Osteoblast (primary cell): ENCODE measurements around the gene NTRK2. TPM values are rescaled to one million over a fixed set of nuclear protein-coding genes. Genes with fewer than 3 reads are reported as not detected.

ENCODE experiments used
- DNase-seq: peaks from one replicate; pipeline ENCODE4 v3.0.0; 2011; ENCODE audit warnings: low spot score, mixed read lengths; ENCODE audit not compliant: insufficient read length; ENCODE audit errors: missing footprints
- H2AFZ ChIP-seq: 2 replicates; pipeline ENCODE4 v1.6.0; 2011; ENCODE audit warnings: mild to moderate bottlenecking, low read length
- H3K27ac ChIP-seq: 2 replicates; pipeline ENCODE4 v1.5.1; 2011; ENCODE audit warnings: mild to moderate bottlenecking, low read depth, low read length, moderate library complexity
- H3K27me3 ChIP-seq: 2 replicates; pipeline ENCODE4 v1.6.0; 2012; ENCODE audit warnings: mild to moderate bottlenecking, control low read depth, inconsistent platforms, low read length, moderate library complexity; ENCODE audit not compliant: insufficient read depth
- H3K36me3 ChIP-seq: 2 replicates; pipeline ENCODE4 v1.5.1; 2011; ENCODE audit warnings: mild to moderate bottlenecking, low read length, control low read depth, moderate library complexity; ENCODE audit not compliant: insufficient read depth
- H3K4me1 ChIP-seq: 2 replicates; pipeline ENCODE4 v1.5.1; 2011; ENCODE audit warnings: mild to moderate bottlenecking, low read length, control low read depth, moderate library complexity; ENCODE audit not compliant: insufficient read depth
- H3K4me2 ChIP-seq: 2 replicates; pipeline ENCODE4 v1.6.0; 2011; ENCODE audit warnings: mild to moderate bottlenecking, low read length; ENCODE audit not compliant: insufficient read depth
- H3K4me3 ChIP-seq: fragments of 200-600 bp; sonication (generic); 3 replicates; pipeline ENCODE4 v1.5.1; 2012; ENCODE audit warnings: mild to moderate bottlenecking, low read length, inconsistent platforms; ENCODE audit not compliant: insufficient read depth
- H3K79me2 ChIP-seq: 2 replicates; pipeline ENCODE4 v1.6.0; 2012; ENCODE audit warnings: mild to moderate bottlenecking, low read length, control low read depth, inconsistent platforms; ENCODE audit not compliant: insufficient read depth
- H3K9me3 ChIP-seq: 2 replicates; pipeline ENCODE4 v1.5.1; 2011; ENCODE audit warnings: low read depth, low read length, control low read depth
- H4K20me1 ChIP-seq: 2 replicates; pipeline ENCODE4 v1.6.0; 2012; ENCODE audit warnings: mild to moderate bottlenecking, low read length, control low read depth; ENCODE audit not compliant: insufficient read depth
- total RNA-seq: library from RNA; depleted of rRNA; stranded (reverse); fragments of >200 nt; gene quantifications from 2 replicates; pipeline ENCODE4 v1.2.3, GENCODE V29; 2012
- TF ChIP-seq, protein P1 (sequence below): IDR thresholded peaks from 2 replicates; pipeline ENCODE4 v1.5.1; 2011; ENCODE audit warnings: mild to moderate bottlenecking, low read depth, low read length, moderate library complexity; ENCODE audit errors: extremely low read depth

NTRK2 gene
- total RNA-seq, 1 donor: 3.3 TPM

DNA sequence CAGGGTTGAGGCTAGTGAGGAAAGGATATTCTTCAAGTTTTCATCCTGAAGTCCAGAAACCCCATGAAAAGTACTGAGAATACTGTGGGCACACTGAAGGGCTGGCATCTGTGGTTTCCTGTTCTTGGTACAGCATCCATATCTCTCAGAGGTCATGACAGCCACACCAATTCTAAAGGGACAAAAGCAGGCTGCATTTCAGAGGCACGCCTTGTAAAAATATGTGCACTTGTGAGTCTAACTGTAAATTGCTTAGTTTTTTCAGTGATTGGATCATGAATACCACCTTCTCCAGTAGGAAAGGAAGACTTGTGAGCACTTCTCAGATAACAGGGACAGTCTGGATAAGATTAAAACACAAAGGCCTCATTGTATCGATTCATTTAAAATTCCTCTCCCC lies 230.9 kb downstream of the NTRK2 start:
- no peaks in the 10 kb centered on the region for H3K27me3 ChIP-seq
- H3K9me3 ChIP-seq: peaks cover 2% of the 10 kb centered on the region
- DNase-seq: no peak
- no peak overlapping the region for H2AFZ ChIP-seq
- H3K27ac ChIP-seq: no peak overlapping the region
- TF ChIP-seq, protein P1, sequence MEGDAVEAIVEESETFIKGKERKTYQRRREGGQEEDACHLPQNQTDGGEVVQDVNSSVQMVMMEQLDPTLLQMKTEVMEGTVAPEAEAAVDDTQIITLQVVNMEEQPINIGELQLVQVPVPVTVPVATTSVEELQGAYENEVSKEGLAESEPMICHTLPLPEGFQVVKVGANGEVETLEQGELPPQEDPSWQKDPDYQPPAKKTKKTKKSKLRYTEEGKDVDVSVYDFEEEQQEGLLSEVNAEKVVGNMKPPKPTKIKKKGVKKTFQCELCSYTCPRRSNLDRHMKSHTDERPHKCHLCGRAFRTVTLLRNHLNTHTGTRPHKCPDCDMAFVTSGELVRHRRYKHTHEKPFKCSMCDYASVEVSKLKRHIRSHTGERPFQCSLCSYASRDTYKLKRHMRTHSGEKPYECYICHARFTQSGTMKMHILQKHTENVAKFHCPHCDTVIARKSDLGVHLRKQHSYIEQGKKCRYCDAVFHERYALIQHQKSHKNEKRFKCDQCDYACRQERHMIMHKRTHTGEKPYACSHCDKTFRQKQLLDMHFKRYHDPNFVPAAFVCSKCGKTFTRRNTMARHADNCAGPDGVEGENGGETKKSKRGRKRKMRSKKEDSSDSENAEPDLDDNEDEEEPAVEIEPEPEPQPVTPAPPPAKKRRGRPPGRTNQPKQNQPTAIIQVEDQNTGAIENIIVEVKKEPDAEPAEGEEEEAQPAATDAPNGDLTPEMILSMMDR: no peak
- no peak overlapping the region for H3K4me2 ChIP-seq
- H3K4me3 ChIP-seq: no peak overlapping the region
- no peaks in the 10 kb centered on the region for H4K20me1 ChIP-seq
- no peaks in the 10 kb centered on the region for H3K4me1 ChIP-seq
- no peaks in the 10 kb centered on the region for H3K79me2 ChIP-seq
- no peaks in the 10 kb centered on the region for H3K36me3 ChIP-seq

DNA sequence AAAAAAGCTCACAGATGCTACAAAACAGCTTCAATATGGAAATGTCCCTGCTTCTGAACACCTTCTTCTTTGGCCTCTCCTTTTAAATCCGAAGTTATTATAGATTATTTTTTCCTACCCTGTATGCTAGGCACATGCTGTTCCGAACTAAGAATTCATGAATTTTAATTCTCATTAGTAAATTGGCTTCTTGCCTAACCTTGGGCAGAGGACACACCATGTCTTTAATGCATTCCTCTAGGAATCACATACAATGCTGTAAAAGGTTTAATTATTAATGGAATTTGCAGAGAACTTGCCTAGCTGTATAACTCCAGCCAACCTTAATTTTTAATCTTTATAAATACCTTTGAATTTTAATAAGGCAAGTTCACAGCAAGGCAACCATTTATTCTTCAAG lies 234.4 kb downstream of the NTRK2 start:
- TF ChIP-seq, protein P1: no peak
- no peak overlapping the region for H3K4me2 ChIP-seq

DNA sequence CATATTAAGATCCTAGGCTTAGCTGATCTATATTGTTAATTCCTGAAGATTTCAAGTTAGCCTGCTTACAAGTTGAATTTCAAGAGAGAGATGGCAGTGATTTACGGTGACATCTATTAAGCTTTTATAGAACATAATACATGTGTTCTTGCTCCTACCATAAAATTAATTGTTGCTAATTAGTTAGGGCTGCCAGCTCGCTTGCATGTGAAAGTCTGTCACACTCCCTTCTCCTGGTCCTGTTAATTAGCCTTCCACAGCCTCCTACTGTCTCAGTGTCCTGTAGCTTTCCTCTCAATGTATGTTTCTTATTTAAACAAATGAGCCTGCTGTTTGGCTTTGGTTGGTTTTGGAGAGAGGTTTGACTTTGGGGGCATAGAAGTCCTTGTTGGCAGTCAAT lies 247.2 kb downstream of the NTRK2 start:
- H3K9me3 ChIP-seq: no peaks in the 10 kb centered on the region
- H3K27ac ChIP-seq: no peak overlapping the region
- H3K4me1 ChIP-seq: no peaks in the 10 kb centered on the region
- no peaks in the 10 kb centered on the region for H3K36me3 ChIP-seq
- TF ChIP-seq, protein P1: no peak
- H3K4me2 ChIP-seq: no peak overlapping the region
- H3K4me3 ChIP-seq: no peak overlapping the region
- no peaks in the 10 kb centered on the region for H4K20me1 ChIP-seq
- H2AFZ ChIP-seq: no peak overlapping the region
- no peaks in the 10 kb centered on the region for H3K79me2 ChIP-seq
- no peaks in the 10 kb centered on the region for H3K27me3 ChIP-seq
- no peak for DNase-seq

More for the DNA sequence above, 234.4 kb downstream of the NTRK2 start:
- Histone ChIP-seq H3K27ac (no peak overlapping the region), H3K27me3 (no peaks in the 10 kb centered on the region), H3K4me3 (no peak overlapping the region), H4K20me1 (no peaks in the 10 kb centered on the region), H2AFZ (no peak overlapping the region), H3K9me3 (peaks cover 2% of the 10 kb centered on the region), H3K4me1 (no peaks in the 10 kb centered on the region), H3K79me2 (no peaks in the 10 kb centered on the region), H3K36me3 (no peaks in the 10 kb centered on the region)
- DNase-seq: no peak

DNA sequence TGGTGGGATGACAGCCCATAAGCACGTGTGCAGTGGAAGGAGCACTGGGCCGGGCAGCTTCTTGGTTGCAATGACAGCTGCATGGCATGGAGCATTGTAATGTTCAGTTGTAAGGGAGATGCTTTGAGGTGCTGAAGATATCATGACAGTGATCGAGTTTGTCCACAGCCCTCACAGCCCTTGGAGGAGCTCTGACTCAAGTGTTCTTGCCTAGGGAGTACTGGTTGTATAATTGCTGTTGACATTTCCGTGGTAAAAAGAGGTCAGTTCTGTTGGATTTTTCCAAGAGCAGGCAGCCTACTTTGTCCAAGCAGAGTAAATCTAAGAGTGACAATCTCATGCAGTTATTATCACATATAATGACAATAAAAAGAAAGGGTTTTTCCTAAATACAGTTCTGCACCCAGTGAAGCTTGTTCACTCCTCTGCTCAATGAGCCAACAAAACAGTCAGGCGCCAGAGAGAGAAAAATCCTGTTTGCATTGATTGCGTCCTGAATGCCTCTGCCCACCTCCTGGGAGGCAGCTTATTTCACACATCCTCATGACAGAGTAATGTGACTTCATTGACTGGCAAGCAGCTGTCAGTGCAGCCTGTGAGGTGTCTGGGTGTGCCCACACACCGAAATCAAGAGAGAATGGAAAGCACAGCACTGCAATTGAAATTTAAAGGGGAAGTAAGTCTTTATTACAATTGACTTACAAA lies 248.0 kb downstream of the NTRK2 start:
- TF ChIP-seq, protein P1: no peak
- H4K20me1 ChIP-seq: no peaks in the 10 kb centered on the region
- no peak overlapping the region for H3K27ac ChIP-seq
- H3K4me3 ChIP-seq: no peak overlapping the region
- H2AFZ ChIP-seq: no peak overlapping the region
- no peaks in the 10 kb centered on the region for H3K4me1 ChIP-seq
- no peaks in the 10 kb centered on the region for H3K27me3 ChIP-seq
- no peak overlapping the region for H3K4me2 ChIP-seq
- H3K36me3 ChIP-seq: no peaks in the 10 kb centered on the region
- no peaks in the 10 kb centered on the region for H3K9me3 ChIP-seq
- DNase-seq: no peak
- no peaks in the 10 kb centered on the region for H3K79me2 ChIP-seq
